H9 (cell line): Measurements from ENCODE around the gene PCDH9. TPM values are rescaled to one million over a fixed set of nuclear protein-coding genes. Genes with fewer than 3 reads are reported as not detected.

ENCODE experiments used
- DNase-seq: peaks from one replicate; pipeline ENCODE4 v3.0.0-alpha.2; 2017
- H2AFZ ChIP-seq: one replicate; pipeline ENCODE4 v1.6.1; 2013; ENCODE audit warnings: mild to moderate bottlenecking, low read length, control low read depth, moderate library complexity
- H2AK5ac ChIP-seq: 2 replicates; pipeline ENCODE4 v1.6.1; 2013; ENCODE audit warnings: low read length, control low read depth, mixed read lengths; ENCODE audit not compliant: insufficient read length
- H2BK120ac ChIP-seq: one replicate; pipeline ENCODE4 v1.6.1; 2013; ENCODE audit warnings: low read depth, mild to moderate bottlenecking, low read length, control low read depth, inconsistent platforms; ENCODE audit not compliant: poor library complexity, severe bottlenecking
- H2BK12ac ChIP-seq: 2 replicates; pipeline ENCODE4 v1.6.1; 2013; ENCODE audit warnings: low read length, control low read depth, mixed read lengths, low read depth; ENCODE audit not compliant: insufficient read length
- H2BK15ac ChIP-seq: 2 replicates; pipeline ENCODE4 v1.6.1; 2013; ENCODE audit warnings: low read depth, low read length, control low read depth
- H2BK20ac ChIP-seq: one replicate; pipeline ENCODE4 v1.6.1; 2013; ENCODE audit warnings: low read depth, mild to moderate bottlenecking, low read length, control low read depth, inconsistent platforms; ENCODE audit not compliant: poor library complexity, severe bottlenecking
- H2BK5ac ChIP-seq: 2 replicates; pipeline ENCODE4 v1.6.1; 2013; ENCODE audit warnings: low read length, control low read depth, mixed read lengths; ENCODE audit not compliant: insufficient read length
- H3K14ac ChIP-seq: 2 replicates; pipeline ENCODE4 v1.6.1; 2013; ENCODE audit warnings: low read length, control low read depth; ENCODE audit not compliant: insufficient read depth
- H3K18ac ChIP-seq: 2 replicates; pipeline ENCODE4 v1.6.1; 2013; ENCODE audit warnings: low read depth, mild to moderate bottlenecking, mixed read lengths, low read length, control low read depth; ENCODE audit not compliant: insufficient read length
- H3K23ac ChIP-seq: 2 replicates; pipeline ENCODE4 v1.6.1; 2013; ENCODE audit warnings: low read length, control low read depth, mixed read lengths, low read depth; ENCODE audit not compliant: insufficient read length
- H3K23me2 ChIP-seq: 2 replicates; pipeline ENCODE4 v1.6.1; 2013; ENCODE audit warnings: low read depth, mild to moderate bottlenecking, mixed read lengths, low read length, control low read depth; ENCODE audit not compliant: insufficient read length, poor library complexity, severe bottlenecking
- H3K27ac ChIP-seq: 2 replicates; pipeline ENCODE4 v1.5.1; 2013; ENCODE audit warnings: low read length, control low read depth, mixed read lengths, low read depth; ENCODE audit not compliant: insufficient read length
- H3K27me3 ChIP-seq: 2 replicates; pipeline ENCODE4 v1.6.1; 2013; ENCODE audit warnings: low read length, control low read depth, inconsistent platforms; ENCODE audit not compliant: insufficient read depth
- H3K4ac ChIP-seq: 2 replicates; pipeline ENCODE4 v1.6.1; 2013; ENCODE audit warnings: low read depth, mild to moderate bottlenecking, control low read depth, inconsistent platforms, low read length, moderate library complexity
- H3K4me1 ChIP-seq: 2 replicates; pipeline ENCODE4 v1.6.1; 2013; ENCODE audit warnings: low read length, control low read depth, inconsistent platforms; ENCODE audit not compliant: insufficient read depth
- H3K4me2 ChIP-seq: 2 replicates; pipeline ENCODE4 v1.6.1; 2013; ENCODE audit warnings: low read length, control low read depth, mixed read lengths; ENCODE audit not compliant: insufficient read length, insufficient read depth
- H3K56ac ChIP-seq: 2 replicates; pipeline ENCODE4 v1.6.1; 2013; ENCODE audit warnings: low read depth, mild to moderate bottlenecking, mixed read lengths, low read length, control low read depth; ENCODE audit not compliant: insufficient read length
- H3K79me1 ChIP-seq: 2 replicates; pipeline ENCODE4 v1.6.1; 2013; ENCODE audit warnings: low read depth, mild to moderate bottlenecking, moderate library complexity, low read length, control low read depth, inconsistent platforms; ENCODE audit not compliant: insufficient read depth, poor library complexity, severe bottlenecking
- H3K79me2 ChIP-seq: 2 replicates; pipeline ENCODE4 v1.6.1; 2013; ENCODE audit warnings: low read length, control low read depth, inconsistent platforms; ENCODE audit not compliant: insufficient read depth
- H3K9ac ChIP-seq: 2 replicates; pipeline ENCODE4 v1.6.1; 2013; ENCODE audit warnings: low read length, control low read depth, mixed read lengths; ENCODE audit not compliant: insufficient read length; ENCODE audit errors: extremely low read depth
- H3K9me3 ChIP-seq: one replicate; pipeline ENCODE4 v1.6.1; 2013; ENCODE audit warnings: low read depth, low read length, inconsistent platforms; ENCODE audit not compliant: control insufficient read depth
- H3T11ph ChIP-seq: one replicate; pipeline ENCODE4 v1.6.1; 2013; ENCODE audit warnings: mild to moderate bottlenecking, low read length, control low read depth, inconsistent platforms
- H4K20me1 ChIP-seq: one replicate; pipeline ENCODE4 v1.6.1; 2013; ENCODE audit not compliant: control insufficient read depth, insufficient read length, insufficient read depth
- H4K5ac ChIP-seq: 2 replicates; pipeline ENCODE4 v1.6.1; 2013; ENCODE audit warnings: low read depth, mild to moderate bottlenecking, mixed read lengths, low read length, control low read depth; ENCODE audit not compliant: insufficient read length
- H4K8ac ChIP-seq: replicated peaks from 2 replicates; pipeline ENCODE4 v1.6.1; 2013; ENCODE audit warnings: low read length, control low read depth, mixed read lengths, low read depth; ENCODE audit not compliant: insufficient read length
- H4K91ac ChIP-seq: 2 replicates; pipeline ENCODE4 v1.6.1; 2013; ENCODE audit warnings: low read depth, mild to moderate bottlenecking, moderate library complexity, mixed read lengths, low read length, control low read depth; ENCODE audit not compliant: insufficient read length
- H3K27ac Mint-ChIP-seq, 3 experiments: 2 replicates in 2 of 3; 3 replicates in 1 of 3; pipeline ENCODE4 v1.8.0; 2020 to 2021; ENCODE audit warnings: mixed read lengths in 3 of 3, mild to moderate bottlenecking in 1 of 3, moderate library complexity in 1 of 3
- H3K27me3 Mint-ChIP-seq: 2 replicates; pipeline ENCODE4 v1.8.0; 2021; ENCODE audit warnings: low read depth, mild to moderate bottlenecking, moderate library complexity, mixed read lengths
- H3K36me3 Mint-ChIP-seq, 3 experiments: 2 replicates in 2 of 3; 3 replicates in 1 of 3; pipeline ENCODE4 v1.8.0; 2020 to 2021; ENCODE audit warnings: low read depth in 3 of 3, mixed read lengths in 3 of 3; ENCODE audit not compliant: insufficient read depth in 1 of 3
- H3K4me1 Mint-ChIP-seq, 2 experiments: 2 replicates each; pipeline ENCODE4 v1.8.0; 2020; ENCODE audit warnings: mixed read lengths in 2 of 2
- H3K4me3 Mint-ChIP-seq, 2 experiments: 2 replicates in 1 of 2; 3 replicates in 1 of 2; pipeline ENCODE4 v1.8.0; 2020 to 2021; ENCODE audit warnings: mild to moderate bottlenecking in 2 of 2, mixed read lengths in 2 of 2, moderate library complexity in 1 of 2
- H3K9me3 Mint-ChIP-seq, 2 experiments: 2 replicates in 1 of 2; 3 replicates in 1 of 2; pipeline ENCODE4 v1.8.0; 2020; ENCODE audit warnings: mild to moderate bottlenecking in 2 of 2, mixed read lengths in 2 of 2, moderate library complexity in 1 of 2
- CTCF ChIP-seq: fragments of 200-600 bp; sonication (generic); conservative IDR thresholded peaks from 3 replicates; pipeline ENCODE4 v1.8.0; 2021; ENCODE audit warnings: antibody characterized with exemption, mild to moderate bottlenecking
- WGBS: extraction: QIAGEN DNeasy Blood & Tissue Kit; methylation state at CpG from one replicate; pipeline ENCODE4 v1.1.7; 2013; ENCODE audit warnings: missing lambda C conversion rate, low lambda C conversion rate, mixed read lengths; ENCODE audit not compliant: insufficient read length; ENCODE audit errors: extremely low coverage; 5-methylcytosine and 5-hydroxymethylcytosine counted together
- total RNA-seq: library from RNA; stranded (reverse); gene quantifications from 2 replicates; pipeline ENCODE4 v1.2.1, GENCODE V29; 2021

PCDH9 gene
- total RNA-seq, 1 experiment from 2014 or later = 0.11 TPM

GRCh38 chr13:66965181-66965580 lies 265.0 kb downstream of the PCDH9 start:
- Histone ChIP-seq H2BK15ac (no peak overlapping the region), H2BK120ac (no peak overlapping the region), H3K18ac (no peak overlapping the region), H3K23me2 (no peaks in the 10 kb centered on the region), H2BK5ac (no peak overlapping the region), H3K27me3 (no peaks in the 10 kb centered on the region), H2BK20ac (no peak overlapping the region), H3K9ac (no peak overlapping the region), H2BK12ac (no peak overlapping the region), H4K5ac (no peak overlapping the region), H2AK5ac (no peak overlapping the region), H4K8ac (no peak overlapping the region), H3K9me3 (no peaks in the 10 kb centered on the region), H3K4me1 (no peaks in the 10 kb centered on the region), H2AFZ (no peak overlapping the region), H3K79me1 (no peaks in the 10 kb centered on the region), H3K4me2 (no peak overlapping the region), H3K14ac (no peak overlapping the region), H3K79me2 (no peaks in the 10 kb centered on the region), H3K23ac (no peak overlapping the region), H3T11ph (no peak overlapping the region), H3K27ac (no peak overlapping the region), H4K91ac (no peak overlapping the region), H4K20me1 (no peaks in the 10 kb centered on the region), H3K4ac (no peak overlapping the region), H3K56ac (no peak overlapping the region)
- Mint-ChIP-seq H3K4me1 (no peaks in the 10 kb centered on the region), H3K4me3 (no peak overlapping the region), H3K9me3 (no peaks in the 10 kb centered on the region; a peak in 2 of 5 replicates), H3K27me3 (no peaks in the 10 kb centered on the region), H3K36me3 (no peaks in the 10 kb centered on the region), H3K27ac (0 out of 7 replicates have a peak overlapping the region, but pooled peaks of 1 of the 3 experiments have one; percentile 2)
- no CpG with 5 or more reads among the region's 1 CpG for WGBS
- TF ChIP-seq CTCF = no peak
- DNase-seq = no peak
